ENCODE measurements around the gene PPP2R3B. TPM values are rescaled to one million over a fixed set of nuclear protein-coding genes. Genes with fewer than 3 reads are reported as not detected.

The PPP2R3B gene
- total and polyA plus RNA-seq, 2 of the 13 experiments (the other 11 are each of a cell fraction or from before 2014, with no cell fraction given): 17.0 to 21.4 TPM

DNA sequence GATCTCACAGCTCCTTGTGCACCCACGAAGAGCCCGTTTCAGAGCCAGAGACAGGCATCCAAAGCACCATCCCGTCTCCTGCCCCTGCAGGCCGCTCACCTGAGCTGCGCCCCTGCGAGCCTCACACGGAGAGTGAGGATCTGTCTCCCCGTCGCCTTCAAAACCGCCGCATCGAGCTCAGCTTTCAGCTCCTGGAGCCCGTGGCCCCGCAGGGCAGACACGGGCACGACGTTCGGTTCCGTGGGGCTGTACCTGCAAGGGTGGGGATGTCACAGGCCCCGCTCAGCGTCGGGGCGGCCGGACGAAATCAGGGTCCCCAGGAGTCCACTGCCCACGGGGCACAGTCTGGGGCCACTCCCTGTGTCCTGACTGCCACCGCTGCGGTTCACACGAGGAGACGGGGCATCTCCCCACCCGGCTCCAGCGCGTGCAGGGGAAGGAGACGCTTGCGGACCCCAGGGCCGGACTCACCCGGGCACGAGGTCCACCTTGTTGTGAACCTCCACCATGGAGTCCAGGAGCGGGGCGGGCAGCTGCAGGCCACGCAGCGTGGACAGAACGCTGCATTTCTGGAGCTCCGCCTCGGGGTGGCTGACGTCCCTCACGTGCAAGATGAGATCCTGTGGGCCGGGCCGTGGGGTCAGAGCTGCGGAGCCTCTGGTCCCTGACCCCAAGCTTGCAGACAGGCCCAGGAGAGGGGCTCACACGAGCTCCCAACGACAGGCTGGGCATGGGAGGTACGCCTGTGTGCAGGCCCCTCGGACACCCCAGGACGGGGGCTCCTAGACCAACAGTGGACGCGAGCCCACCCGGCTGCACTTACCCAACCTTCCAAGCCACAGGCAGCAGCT is 79.2 kb downstream of the PPP2R3B start:
- Histone ChIP-seq H3K36me3 (replicated peaks in 1 of 2; ENCODE audit: control insufficient read depth in 1 of 2, insufficient read depth in 2 of 2, low read length in 2 of 2) (peaks cover 13 to 36% of the 10 kb centered on the region in 2 experiments), H3K27me3 (ENCODE audit: control insufficient read depth in 1 of 2, insufficient read depth in 2 of 2, low read length in 2 of 2) (no peaks in the 10 kb centered on the region), H3K4me3 (replicated peaks in 1 of 3; ENCODE audit: insufficient read depth in 1 of 3, low read depth in 2 of 3, low read length in 3 of 3) (no peak overlapping the region), H3K4me1 (ENCODE audit: insufficient read depth, low read length) (no peaks in the 10 kb centered on the region), H3K27ac (ENCODE audit: extremely low read length, insufficient read depth, low read length) (no peak overlapping the region), H3K9ac (ENCODE audit: insufficient read depth, low read depth, low read length) (no peak overlapping the region), H3K4me2 (ENCODE audit: low read depth, low read length) (no peak overlapping the region), H2AFZ (ENCODE audit: low read length) (no peak overlapping the region), H3K79me2 (ENCODE audit: insufficient read depth, low read length) (no peaks in the 10 kb centered on the region), H3K9me3 (ENCODE audit: low read length) (no peaks in the 10 kb centered on the region), H4K20me1 (ENCODE audit: insufficient read depth, low read length) (peaks cover 31% of the 10 kb centered on the region)
- in situ Hi-C loops (cut with HindIII; ENCODE audit: extremely low pct_ligation_motif_present, low pct_unique_long_range_greater_than_20kb) (no loop called here), intact Hi-C loops (cut with micrococcal nuclease; ENCODE audit: unreplicated experiment) (no loop called here)
- FAIRE-seq (no peak), ATAC-seq (peak; percentile 10), DNase-seq (ENCODE audit: low spot score) (no peak)
- no TSS peak for BruUV-seq (replicated peaks)
- POLR2A ChIA-PET: no interaction called here
- CTCF ChIA-PET (ENCODE audit: low intra/inter-chr PET ratio, low total read pairs): no interaction called here
- 97% methylated on average over 46 of the region's 58 CpGs for WGBS (ENCODE audit: low lambda C conversion rate)
- peak; percentile 77 for TF ChIP-seq AGO1 (IDR thresholded peaks at IDR 0.05; ENCODE audit: low read depth, low read length, poor library complexity, severe bottlenecking)
- peak; percentile 68 for TF ChIP-seq PTBP1 (IDR thresholded peaks at IDR 0.05; ENCODE audit: low read depth, low read length, poor library complexity, severe bottlenecking)
- TF ChIP-seq RBFOX2 (IDR thresholded peaks at IDR 0.05; ENCODE audit: low read depth, low read length): peak; percentile 77
- no peak for TF ChIP-seq ZNF329 (CRISPR knock-in tag; IDR thresholded peaks at IDR 0.05; ENCODE audit: low read depth)
- TF ChIP-seq ZNF563 (CRISPR knock-in tag; IDR thresholded peaks at IDR 0.05): no peak
- TF ChIP-seq, protein P1, sequence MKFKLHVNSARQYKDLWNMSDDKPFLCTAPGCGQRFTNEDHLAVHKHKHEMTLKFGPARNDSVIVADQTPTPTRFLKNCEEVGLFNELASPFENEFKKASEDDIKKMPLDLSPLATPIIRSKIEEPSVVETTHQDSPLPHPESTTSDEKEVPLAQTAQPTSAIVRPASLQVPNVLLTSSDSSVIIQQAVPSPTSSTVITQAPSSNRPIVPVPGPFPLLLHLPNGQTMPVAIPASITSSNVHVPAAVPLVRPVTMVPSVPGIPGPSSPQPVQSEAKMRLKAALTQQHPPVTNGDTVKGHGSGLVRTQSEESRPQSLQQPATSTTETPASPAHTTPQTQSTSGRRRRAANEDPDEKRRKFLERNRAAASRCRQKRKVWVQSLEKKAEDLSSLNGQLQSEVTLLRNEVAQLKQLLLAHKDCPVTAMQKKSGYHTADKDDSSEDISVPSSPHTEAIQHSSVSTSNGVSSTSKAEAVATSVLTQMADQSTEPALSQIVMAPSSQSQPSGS (CRISPR knock-in tag; IDR thresholded peaks at IDR 0.05): no peak
- TF ChIP-seq, protein P2, sequence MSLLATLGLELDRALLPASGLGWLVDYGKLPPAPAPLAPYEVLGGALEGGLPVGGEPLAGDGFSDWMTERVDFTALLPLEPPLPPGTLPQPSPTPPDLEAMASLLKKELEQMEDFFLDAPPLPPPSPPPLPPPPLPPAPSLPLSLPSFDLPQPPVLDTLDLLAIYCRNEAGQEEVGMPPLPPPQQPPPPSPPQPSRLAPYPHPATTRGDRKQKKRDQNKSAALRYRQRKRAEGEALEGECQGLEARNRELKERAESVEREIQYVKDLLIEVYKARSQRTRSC (CRISPR knock-in tag; IDR thresholded peaks at IDR 0.05; ENCODE audit: low read depth): no peak
- TF ChIP-seq RELA (CRISPR knock-in tag; IDR thresholded peaks at IDR 0.05): no peak
- TF ChIP-seq IKZF4 (CRISPR knock-in tag; IDR thresholded peaks at IDR 0.05; ENCODE audit: borderline replicate concordance, low read depth, not compliant biosample characterization): no peak
- TF ChIP-seq, protein P3, sequence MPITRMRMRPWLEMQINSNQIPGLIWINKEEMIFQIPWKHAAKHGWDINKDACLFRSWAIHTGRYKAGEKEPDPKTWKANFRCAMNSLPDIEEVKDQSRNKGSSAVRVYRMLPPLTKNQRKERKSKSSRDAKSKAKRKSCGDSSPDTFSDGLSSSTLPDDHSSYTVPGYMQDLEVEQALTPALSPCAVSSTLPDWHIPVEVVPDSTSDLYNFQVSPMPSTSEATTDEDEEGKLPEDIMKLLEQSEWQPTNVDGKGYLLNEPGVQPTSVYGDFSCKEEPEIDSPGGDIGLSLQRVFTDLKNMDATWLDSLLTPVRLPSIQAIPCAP (CRISPR knock-in tag; IDR thresholded peaks at IDR 0.05; ENCODE audit: low read depth): no peak
- TF ChIP-seq, protein P4, sequence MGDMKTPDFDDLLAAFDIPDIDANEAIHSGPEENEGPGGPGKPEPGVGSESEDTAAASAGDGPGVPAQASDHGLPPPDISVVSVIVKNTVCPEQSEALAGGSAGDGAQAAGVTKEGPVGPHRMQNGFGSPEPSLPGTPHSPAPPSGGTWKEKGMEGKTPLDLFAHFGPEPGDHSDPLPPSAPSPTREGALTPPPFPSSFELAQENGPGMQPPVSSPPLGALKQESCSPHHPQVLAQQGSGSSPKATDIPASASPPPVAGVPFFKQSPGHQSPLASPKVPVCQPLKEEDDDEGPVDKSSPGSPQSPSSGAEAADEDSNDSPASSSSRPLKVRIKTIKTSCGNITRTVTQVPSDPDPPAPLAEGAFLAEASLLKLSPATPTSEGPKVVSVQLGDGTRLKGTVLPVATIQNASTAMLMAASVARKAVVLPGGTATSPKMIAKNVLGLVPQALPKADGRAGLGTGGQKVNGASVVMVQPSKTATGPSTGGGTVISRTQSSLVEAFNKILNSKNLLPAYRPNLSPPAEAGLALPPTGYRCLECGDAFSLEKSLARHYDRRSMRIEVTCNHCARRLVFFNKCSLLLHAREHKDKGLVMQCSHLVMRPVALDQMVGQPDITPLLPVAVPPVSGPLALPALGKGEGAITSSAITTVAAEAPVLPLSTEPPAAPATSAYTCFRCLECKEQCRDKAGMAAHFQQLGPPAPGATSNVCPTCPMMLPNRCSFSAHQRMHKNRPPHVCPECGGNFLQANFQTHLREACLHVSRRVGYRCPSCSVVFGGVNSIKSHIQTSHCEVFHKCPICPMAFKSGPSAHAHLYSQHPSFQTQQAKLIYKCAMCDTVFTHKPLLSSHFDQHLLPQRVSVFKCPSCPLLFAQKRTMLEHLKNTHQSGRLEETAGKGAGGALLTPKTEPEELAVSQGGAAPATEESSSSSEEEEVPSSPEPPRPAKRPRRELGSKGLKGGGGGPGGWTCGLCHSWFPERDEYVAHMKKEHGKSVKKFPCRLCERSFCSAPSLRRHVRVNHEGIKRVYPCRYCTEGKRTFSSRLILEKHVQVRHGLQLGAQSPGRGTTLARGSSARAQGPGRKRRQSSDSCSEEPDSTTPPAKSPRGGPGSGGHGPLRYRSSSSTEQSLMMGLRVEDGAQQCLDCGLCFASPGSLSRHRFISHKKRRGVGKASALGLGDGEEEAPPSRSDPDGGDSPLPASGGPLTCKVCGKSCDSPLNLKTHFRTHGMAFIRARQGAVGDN (CRISPR knock-in tag; IDR thresholded peaks at IDR 0.05): peak; percentile 35
- TF ChIP-seq AGO2 (optimal IDR thresholded peaks at IDR 0.05; ENCODE audit: low read depth, low read length): peak; percentile 98
- TF ChIP-seq ZNF446 (CRISPR knock-in tag; IDR thresholded peaks at IDR 0.05): no peak
- TF ChIP-seq, protein P5, sequence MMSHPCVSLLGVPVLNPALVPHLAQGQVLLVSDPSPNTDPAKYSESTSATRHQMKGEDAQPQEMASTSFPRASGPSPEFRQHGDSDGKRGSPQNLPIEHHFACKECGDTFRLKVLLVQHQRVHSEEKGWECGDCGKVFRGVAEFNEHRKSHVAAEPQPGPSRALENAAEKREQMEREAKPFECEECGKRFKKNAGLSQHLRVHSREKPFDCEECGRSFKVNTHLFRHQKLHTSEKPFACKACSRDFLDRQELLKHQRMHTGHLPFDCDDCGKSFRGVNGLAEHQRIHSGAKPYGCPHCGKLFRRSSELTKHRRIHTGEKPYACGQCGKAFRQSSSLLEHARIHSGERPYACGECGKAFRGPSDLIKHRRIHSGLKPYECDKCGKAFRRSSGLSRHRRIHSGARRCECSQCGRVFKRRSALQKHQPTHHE (CRISPR knock-in tag; IDR thresholded peaks at IDR 0.05; ENCODE audit: borderline replicate concordance): no peak

All from HepG2 (cell line).